Daoy (cell line): ENCODE measurements around the gene ISG15. TPM values are rescaled to one million over a fixed set of nuclear protein-coding genes. Genes with fewer than 3 reads are reported as not detected.
"Not testable (repeated sequence)": the region's sequence is repeated elsewhere in the genome, so short reads cannot be mapped to it uniquely, and the experiment has no call there.

ENCODE experiments used
- DNase-seq: peaks from one replicate; pipeline ENCODE4 v3.0.0-alpha.2; 2015; ENCODE audit warnings: low read depth
- total RNA-seq: library from RNA; depleted of rRNA; stranded (reverse); fragments of >200 nt; shearing (Covaris generic); gene quantifications from 2 replicates; pipeline ENCODE4 v1.2.3, GENCODE V29; 2014

ISG15 gene
- total RNA-seq, 1 experiment from 2014 or later = 219 TPM

DNA sequence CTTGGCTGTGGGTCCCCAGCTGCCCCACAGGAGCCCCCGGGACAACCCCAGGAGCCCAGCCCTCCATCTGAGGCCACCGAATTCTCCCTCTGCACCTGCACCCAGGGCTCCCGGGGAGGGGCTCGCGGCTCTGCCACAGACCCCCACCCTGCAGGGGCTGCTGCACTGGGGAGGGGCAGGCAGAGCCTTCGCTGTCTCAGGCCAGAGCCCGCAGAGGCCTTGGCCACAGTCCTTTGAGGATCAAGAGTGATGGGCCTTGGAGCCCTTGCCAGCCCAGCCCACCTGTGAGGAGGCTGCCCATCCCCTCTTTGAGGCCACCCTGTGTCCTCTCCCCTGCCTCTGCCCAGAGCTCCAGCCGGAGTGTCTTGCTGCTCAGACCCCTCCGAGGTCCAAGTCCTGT lies 37.9 kb upstream of the ISG15 start:
- no peak for DNase-seq

DNA sequence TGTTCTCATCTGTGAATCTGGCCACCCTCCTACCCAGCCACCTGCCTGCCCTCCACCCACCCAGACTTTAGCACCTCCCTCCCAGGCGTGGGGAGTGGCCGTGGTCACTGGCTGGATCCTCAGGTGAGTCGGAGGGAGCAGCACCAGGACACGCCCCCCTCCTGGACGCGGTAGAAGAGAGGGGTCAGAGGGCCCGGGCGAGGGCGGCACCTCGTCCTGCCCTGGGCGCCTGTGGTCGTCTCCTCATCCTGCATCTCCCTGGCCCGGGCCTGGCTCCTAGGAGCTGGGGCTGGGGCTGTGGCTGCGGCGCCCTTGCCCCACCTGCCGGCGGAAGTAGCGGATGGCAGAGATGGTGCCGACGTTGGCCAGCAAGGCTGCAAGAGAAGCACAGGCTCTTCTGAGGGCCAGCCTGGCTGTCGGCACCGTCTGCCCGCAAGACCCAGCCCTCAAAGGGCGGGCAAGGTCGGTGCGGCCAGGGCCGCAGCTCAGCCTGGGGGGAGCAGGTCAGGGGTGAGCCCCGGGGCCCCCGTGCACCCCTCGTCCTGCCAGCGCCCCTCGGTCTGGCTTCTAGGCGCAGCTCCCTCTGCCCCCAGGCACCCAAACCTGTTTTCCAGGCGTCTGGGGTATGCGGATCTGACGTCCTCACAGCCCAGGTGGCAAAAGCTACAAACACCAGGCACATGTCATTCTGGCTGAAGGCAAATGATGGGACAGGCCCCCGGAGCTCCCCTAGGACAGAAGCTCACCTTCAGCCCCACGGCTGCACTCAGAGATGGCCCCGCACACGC lies 37.2 kb upstream of the ISG15 start:
- DNase-seq = peak; percentile 88

DNA sequence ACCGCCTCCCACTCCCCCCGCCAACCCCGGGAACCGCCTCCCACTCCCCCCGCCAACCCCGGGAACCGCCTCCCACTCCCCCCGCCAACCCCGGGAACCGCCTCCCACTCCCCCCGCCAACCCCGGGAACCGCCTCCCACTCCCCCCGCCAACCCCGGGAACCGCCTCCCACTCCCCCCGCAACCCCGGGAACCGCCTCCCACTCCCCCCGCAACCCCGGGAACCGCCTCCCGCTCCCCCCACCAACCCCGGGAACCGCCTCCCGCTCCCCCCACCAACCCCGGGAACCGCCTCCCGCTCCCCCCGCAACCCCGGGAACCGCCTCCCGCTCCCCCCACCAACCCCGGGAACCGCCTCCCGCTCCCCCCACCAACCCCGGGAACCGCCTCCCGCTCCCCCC lies 36.5 kb upstream of the ISG15 start:
- not testable (repeated sequence) for DNase-seq

DNA sequence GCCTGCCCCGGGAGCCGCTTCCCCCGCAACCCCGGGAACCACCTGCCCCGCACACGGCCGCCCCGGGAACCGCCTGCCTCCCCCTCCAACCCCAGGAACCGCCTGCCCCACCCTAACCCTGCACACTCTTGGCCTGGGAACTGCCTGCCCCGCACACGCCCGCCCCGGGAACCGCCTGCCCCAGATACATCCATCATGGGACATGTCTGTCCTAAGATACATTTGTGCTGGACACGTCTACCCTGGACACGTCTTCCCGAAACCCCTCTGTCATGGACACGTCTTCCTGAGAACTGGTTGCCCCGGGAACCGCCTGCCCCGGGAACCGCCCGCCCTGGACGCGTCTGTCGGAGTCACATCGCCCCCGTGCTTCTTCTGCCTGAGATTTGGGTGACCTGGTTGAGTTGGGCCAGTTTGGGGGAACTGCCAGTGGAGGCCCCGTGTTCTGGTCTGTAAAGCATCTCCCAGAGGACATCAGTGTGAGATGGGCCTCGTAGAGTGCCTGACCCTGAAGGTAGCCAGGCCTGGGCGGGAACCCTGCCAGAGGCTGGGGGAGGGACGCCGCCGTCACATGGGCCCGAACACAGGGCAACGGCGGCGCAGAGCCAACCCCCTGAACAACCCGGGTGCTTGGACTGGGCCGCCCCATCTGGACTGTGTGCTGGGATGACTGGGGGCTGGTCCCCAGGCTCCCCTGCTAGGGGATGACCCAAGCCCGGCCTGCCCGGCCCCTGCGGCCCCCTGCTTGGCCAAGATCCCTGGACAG lies 35.0 kb upstream of the ISG15 start:
- no peak for DNase-seq

DNA sequence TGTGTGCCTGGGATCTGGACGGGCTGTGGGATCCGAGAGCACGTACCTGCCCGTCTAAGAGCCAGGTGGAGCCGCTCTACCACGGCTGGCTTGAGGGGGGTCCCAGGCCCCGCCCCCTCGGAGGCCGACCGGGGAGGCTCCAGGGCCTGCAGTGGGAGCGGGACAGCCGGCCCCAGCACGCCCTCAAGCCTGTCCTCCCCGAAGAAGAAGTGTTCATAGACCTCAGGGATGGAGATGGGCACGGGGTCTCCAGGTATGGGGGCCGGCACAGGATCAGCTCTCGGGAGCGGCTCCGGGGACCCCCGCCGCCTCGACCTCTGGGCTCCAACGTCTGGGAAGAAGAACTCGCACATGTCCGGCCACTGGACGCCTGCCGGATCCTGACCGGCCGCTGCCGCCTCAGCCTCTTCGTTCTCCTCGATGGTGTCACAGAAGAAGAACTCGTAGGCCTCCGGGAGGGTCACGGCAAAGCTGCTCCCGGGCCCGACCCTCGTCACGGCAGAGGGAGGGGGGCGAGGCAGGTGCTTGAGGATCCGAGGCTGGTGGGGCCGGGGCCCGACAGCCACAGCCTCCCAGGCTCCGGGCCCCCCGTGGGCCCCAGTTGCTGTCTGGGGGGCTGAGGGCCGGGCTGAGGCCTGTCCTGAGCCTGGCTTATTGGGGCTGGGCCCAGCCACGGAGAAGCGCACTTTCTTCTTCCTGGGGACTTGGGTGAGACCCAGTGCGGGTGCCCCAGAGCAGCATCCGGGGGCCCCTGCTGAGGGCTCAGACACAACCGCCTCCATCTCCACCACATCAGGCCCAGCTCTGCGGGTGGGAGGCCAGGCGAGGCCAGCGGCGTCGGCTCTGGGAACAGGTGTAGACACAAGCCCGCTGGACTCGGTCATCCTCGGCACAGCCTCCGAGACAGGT lies 34.2 kb upstream of the ISG15 start:
- DNase-seq = no peak

DNA sequence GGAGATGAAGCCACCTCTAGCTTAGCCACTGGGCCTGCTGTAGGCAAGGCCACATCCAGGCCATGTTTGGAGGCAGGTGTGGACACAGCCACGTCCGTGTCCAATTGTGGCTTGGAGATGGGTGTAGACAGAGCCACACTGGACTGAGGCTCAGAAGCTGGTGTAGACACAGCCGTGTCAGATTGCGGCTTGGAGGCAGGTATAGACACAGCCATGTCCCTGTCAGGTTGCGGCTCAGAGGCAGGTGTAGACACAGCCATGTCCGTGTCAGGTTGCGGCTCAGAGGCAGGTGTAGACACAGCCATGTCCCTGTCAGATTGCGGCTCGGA lies 33.6 kb upstream of the ISG15 start:
- no peak for DNase-seq

DNA sequence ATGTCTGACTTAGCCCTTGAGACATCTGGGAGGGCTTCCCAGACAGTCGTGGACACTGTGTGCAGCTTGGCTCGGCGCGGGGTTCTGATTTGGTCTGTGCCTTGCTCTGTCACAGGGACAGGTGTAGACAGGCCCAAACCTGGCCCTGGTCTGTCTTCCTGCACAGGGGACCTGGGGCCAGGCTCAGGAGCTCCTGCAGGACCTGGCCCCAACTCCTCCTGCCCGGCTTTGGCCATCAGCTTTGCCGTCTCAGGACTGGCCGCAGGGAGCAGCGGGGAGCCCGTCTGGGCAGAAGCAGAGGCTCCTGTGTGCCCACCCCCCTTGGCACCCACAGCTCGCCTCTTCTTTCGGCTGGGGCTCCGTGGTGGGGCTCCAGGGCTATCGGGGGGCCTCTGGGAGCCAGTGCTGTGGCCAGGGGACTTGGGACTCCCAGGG lies 33.1 kb upstream of the ISG15 start:
- no peak for DNase-seq

DNA sequence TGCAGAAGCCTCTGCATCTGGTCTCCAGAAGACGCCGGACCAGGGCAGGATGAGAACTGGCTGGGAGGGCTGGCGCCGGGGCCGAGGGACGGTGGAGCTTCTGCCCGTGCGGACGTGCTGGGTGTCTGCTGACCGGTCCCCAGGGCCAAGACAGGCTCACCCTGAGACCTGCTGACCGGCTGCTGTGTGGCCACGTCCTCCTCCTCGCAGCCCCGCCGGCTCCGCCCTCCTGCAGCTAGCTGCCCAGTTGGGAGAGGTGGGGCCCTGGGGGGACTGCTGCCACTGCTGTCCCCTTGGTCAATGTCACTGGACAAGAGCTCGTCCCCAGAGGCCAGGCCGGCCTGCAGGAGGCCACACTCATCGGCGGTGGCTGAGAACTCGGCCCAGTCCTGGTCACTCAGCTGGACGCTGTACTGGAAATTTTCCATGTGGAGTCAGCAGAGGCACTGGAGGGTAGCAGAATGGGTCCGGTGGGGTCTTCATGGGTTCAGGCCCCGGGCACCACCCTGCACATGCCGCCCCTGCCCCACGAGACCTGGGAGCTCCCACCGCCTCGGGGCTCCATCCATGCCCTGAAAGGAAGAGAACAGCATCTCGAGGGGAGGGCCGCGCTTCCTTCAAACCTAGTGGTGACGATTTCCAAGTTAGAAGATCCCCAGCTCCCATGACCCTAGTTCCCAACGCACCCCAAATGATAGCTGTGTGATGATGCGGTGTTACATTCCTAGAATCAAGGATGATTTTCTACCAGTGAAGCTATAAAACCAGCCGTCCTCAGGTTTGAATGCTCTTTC lies 32.5 kb upstream of the ISG15 start:
- no peak for DNase-seq

DNA sequence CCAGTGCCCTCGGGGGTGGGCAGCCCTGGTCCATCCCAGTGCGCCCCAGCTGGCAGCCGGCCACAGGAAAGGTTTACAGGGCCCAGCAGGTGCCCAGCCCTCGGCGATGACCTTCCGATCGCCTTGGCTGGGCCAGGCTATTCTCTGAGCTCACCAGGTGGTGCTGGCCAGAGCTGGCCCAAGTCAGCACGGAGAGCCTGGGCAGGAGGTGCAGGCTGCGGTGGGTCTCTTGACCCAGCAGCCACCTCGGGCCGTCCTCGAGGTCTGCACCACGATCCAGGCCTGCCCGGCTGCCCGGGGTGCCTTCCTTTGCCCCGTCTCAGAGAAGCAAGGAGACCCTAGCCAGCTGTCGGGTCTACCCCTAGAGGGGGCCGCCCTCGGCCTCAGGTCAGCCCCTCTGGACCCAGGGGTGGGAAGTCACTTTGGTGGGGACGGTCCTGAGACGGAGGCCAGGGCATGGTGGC lies 31.8 kb upstream of the ISG15 start:
- DNase-seq = no peak

DNA sequence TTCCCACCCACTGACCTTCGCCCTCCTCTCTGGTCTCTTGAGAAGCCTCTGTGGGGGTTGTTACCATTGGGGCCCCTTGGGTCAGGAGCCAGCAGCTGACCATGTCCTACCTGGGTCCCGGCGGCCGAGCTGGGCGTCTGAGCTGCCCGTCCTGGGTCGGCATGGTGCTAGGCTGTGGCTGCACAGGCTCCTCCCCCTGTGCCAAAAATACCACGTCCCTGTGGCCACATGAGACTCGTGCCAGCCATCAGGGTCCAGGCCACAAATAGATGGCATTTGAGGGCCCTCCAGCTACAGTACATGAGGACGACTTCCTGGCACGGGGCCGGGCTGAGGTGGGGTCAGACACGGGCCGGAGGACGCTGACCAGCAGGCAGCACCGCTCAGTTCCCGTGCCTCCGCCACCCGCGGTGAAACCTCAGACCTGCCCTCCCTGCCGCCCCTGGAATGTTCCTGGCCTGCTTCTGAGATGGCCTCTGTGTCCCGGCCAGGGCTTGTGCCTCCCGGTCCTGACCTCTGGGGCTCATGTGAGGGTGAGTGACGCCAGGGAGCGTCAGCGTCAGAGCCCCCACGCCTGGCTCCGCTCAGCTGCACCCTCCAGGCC lies 31.2 kb upstream of the ISG15 start, which contains the start of gene PERM1:
Gene PERM1 (minus strand): TSS at position 139 of the 604 bp plus-strand sequence. CDS start 1,064 bp downstream, outside the sequence.
- DNase-seq = no peak

DNA sequence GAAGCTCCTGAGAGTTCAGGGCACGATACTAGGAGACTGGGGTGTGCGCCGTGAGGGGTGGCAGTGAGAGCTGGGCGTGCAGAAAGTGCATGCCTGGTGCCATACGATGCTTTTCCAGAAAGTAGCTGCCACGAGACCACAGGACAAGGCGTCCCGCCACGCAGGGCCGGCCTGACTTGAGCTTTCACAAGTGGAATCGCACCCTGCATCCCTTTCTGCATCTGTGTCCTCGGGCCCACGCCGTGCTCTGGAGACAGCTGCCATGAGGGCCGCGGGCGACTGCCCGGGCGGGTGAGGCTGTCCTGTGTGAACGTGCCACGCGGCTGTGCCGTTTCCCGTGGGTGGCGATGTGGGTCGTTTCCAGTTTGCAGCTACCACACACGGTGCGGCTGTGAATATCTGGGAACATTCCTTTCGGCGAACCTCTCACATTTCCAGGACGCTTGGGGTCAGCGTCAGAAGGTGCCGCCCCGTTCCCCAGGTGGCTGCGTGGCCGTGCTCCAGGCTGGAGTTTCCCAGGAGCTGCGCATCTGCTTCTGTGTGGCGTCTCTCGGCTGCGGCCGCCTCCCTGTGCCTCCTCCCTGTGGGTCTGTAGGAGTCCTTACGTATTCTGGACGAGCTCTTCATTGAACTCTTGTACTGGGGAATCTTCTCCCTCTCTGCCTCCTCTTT lies 30.4 kb upstream of the ISG15 start:
- DNase-seq = peak; percentile 35

DNA sequence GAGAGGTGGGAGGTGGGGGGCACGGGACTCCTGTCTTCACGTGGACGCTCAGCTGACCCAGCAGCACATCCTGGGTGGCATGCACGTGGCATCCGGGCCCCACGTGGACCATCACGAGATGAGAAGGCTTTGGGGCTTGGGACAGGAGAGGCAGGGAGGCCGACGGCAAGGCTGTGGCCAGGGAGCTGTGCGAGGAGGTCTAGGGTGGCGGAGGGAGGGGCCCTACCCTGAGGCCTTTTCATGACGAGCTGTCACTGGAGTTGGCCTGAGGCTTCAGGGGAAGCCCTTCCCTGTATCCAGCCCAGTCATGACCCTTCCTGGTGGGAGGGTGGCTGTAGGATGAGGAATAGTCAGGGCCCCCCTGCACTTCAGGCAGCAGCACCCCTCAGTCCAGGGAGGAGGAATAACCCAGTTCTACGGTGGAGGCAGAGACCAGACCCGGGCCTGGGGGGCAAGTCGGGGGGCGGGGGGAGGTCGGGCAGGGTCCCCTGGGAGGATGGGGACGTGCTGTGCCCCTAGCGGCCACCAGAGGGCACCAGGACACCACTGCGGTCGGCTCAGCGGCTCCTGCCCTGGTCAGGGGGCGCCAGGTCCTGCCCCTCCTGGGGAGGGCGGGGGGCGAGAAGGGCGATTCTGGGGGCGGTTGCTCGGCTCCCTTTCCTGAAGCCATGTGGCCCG lies 29.4 kb upstream of the ISG15 start:
- peak; percentile 54 for DNase-seq

DNA sequence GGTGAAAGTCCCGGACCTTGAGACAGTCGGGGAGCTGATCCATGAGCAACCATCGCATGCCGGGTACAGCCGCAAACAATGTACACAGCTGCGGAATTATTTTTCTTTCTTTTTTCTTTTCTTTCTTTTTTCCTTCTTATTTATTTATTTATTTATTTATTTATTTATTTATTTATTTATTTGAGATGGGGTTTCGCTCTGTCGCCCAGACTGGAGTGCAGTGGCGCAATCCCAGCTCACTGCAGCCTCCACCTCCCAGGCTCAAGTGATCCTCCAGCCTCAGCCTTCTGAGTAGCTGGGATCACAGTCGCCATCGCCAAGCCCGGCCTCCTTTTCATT lies 28.9 kb upstream of the ISG15 start:
- DNase-seq = no peak

DNA sequence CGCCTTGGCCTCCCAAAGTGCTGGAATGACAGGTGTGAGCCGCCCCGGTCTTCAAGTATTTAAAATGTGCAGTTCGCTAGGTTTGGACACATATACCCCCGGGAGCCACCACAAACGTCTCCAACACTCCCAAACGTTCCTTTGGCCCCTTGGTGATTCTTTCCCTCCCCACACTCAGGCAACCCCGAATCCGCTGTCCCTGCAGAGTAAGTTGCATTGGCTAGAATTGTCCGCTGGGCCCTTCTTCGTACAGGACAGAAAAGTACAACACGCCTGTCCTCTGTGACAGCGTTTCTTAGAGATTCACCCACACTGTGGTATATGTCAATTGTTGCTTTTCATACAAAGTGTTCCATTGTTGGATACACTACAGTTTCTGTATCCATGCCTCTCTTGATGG lies 28.2 kb upstream of the ISG15 start:
- no peak for DNase-seq

DNA sequence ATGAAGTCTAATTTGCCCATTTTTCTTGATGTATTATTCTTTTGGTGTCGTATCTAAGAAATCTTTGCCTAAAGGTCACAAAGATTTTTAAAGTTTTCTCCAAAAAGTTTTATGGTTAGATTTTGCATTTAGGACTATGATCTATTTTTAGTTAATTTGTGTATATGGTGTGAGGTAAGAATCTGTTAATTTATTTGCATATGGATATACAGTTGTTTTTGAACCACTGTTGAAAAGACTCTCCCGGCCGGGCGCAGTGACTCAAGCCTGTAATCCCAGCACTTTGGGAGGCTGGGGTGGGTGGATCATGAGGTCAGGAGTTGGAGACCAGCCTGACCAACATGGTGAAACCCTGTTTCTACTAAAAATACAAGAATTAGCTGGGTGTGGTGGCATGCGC lies 25.2 kb upstream of the ISG15 start:
- DNase-seq = not testable (repeated sequence)

DNA sequence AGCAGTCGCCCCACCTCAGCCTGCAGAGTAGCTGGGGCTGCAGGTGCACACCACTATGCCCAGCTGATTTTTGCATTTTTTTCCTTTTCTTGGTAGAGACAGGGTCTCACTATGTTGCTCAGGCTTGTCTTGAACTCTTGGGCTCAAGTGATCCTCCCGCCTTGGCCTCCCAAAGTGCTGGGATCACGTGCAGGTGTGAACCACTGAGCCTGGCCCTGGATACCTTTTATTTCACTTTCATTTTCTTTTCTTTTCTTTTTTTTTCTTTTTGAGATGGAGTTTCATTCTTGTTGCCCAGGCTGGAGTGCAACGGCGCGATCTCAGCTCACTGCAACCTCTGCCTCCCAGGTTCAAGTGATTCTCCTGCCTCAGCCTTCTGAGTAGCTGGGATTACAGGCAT lies 22.0 kb upstream of the ISG15 start:
- DNase-seq = not testable (repeated sequence)

DNA sequence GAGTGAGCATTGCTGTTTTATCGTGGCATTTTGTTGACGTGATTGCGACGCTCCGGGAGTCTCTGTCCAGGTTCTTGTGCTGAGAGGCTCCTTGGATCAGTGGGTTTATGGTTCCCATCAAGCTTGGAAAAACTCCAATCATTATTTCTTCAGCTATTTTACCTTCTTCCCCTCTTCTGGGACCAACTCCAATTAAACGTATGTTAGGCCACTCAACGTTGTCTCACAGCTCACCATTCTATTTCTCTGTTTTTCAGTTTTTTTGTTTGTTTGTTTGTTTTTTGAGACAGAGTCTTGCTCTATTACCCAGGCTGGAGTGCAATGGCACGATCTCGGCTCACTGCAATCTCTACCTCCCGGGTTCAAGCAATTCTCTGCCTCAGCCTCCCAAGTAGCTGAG lies 21.4 kb upstream of the ISG15 start:
- DNase-seq = no peak

DNA sequence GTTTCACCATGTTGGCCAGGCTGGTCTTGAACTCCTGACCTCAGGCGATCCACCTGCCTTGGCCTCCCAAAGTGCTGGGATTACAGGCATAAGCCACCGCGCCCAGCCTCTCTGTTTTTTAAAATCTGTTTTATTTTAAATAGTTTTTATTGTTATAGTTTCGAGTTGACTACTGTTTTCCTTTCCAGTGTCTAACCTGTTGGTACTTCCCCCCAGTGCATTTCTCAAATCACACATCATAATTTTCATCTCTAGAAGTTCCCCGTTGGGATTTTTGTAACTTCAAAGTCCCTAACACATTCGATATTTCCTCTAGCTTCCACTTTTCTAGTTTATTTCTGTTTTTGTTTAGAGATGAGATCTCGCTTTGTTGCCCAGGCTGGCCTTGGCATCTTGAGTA lies 20.9 kb upstream of the ISG15 start:
- DNase-seq = no peak

DNA sequence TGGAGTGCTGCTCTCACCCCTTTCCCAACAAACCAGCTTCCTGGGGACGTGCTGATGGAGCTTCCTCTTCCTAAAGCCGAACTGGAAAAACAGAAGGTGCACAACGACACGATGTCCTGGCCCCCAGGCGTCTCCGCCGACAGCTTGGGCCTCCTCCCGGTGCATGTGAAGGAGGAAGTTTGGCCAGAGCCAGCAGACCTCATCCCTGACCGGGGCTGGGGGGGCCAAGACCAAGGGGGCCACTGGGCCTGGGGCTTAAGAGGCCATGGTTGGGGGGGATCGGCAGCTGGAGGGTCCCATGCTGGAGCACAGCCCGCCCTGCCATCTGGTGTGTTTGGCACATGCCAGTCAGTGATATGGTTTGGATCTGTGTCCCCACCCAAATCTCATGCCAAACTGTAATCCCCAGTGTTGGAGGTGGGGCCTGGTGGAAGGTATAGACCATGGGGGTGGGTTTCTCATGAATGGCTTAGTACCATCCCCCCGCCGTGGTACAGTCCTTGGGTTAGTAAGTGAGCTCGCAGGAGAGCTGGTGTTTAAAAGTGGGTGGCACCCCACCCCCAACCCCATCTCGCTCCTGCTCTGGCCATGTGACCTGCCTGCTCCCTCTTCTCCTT lies 19.8 kb upstream of the ISG15 start:
- DNase-seq = no peak
